HG03060 (cell line): ENCODE measurements around the gene ROBO2.

Source experiments
- ATAC-seq: cut with Tn5 transposase; IDR thresholded peaks from one replicate; pipeline ENCODE4 v1.9.1; 2021; ENCODE audit warnings: low read depth, moderate number of reproducible peaks; ENCODE audit not compliant: unreplicated experiment

The ROBO2 gene

GRCh38 chr3:77039606-77040171 lies at the start of gene ROBO2:
TSS of gene ROBO2 (plus strand) at chr3:77040099. CDS start at chr3:77040786, 687 bp downstream.
- ATAC-seq: no peak

- no peak for ATAC-seq
Measured at GRCh38 chr3:76990606-76991005, 49.3 kb upstream of the ROBO2 start.

GRCh38 chr3:76991165-76991564 lies 48.7 kb upstream of the ROBO2 start:
- ATAC-seq: no peak

GRCh38 chr3:76997733-76998132 lies 42.2 kb upstream of the ROBO2 start:
- ATAC-seq: no peak

GRCh38 chr3:76998555-76998954 lies 41.3 kb upstream of the ROBO2 start:
- ATAC-seq: no peak

GRCh38 chr3:77001062-77001701 lies 38.7 kb upstream of the ROBO2 start:
- ATAC-seq: no peak

GRCh38 chr3:77014226-77014625 lies 25.7 kb upstream of the ROBO2 start:
- no peak for ATAC-seq

- no peak for ATAC-seq
Measured at GRCh38 chr3:77025471-77025870, 14.4 kb upstream of the ROBO2 start.

- no peak for ATAC-seq
Measured at GRCh38 chr3:77026904-77027634, 12.8 kb upstream of the ROBO2 start.

- ATAC-seq: no peak
Measured at GRCh38 chr3:77028005-77028404, 11.9 kb upstream of the ROBO2 start.

- ATAC-seq: no peak
Measured at GRCh38 chr3:77038468-77038929, 1.4 kb upstream of the ROBO2 start.

- no peak for ATAC-seq
Measured at GRCh38 chr3:77038930-77039605, 831 bp upstream of the ROBO2 start.

GRCh38 chr3:77040216-77040615 lies 317 bp downstream of the ROBO2 start:
- ATAC-seq: no peak

GRCh38 chr3:77040926-77041722 lies 1.2 kb downstream of the ROBO2 start:
- no peak for ATAC-seq

GRCh38 chr3:77041811-77042210 lies 1.9 kb downstream of the ROBO2 start:
- no peak for ATAC-seq

- ATAC-seq: no peak
Measured at GRCh38 chr3:77042343-77042742, 2.4 kb downstream of the ROBO2 start.

- no peak for ATAC-seq
Measured at GRCh38 chr3:77042882-77043281, 3.0 kb downstream of the ROBO2 start.

GRCh38 chr3:77045686-77046085 lies 5.8 kb downstream of the ROBO2 start:
- ATAC-seq: no peak

GRCh38 chr3:77048186-77048585 lies 8.3 kb downstream of the ROBO2 start:
- no peak for ATAC-seq

GRCh38 chr3:77051591-77051990 lies 11.7 kb downstream of the ROBO2 start:
- ATAC-seq: no peak
